ENCODE results near the gene CCDC18. TPM values are rescaled to one million over a fixed set of nuclear protein-coding genes. Genes with fewer than 3 reads are reported as not detected.
A peak's percentile ranks its signal among the peaks of the same experiment; 100 is the strongest.
"Not testable (repeated sequence)": the region's sequence is repeated elsewhere in the genome, so short reads cannot be mapped to it uniquely, and the experiment has no call there.

Gene CCDC18
- total RNA-seq, 2 donors from 2014 or later: 16.6 to 35.0 TPM

GRCh38 chr1:93194231-93194990, 13.9 kb downstream of the CCDC18 start:
- H3K4me3 Mint-ChIP-seq: no peak overlapping the region
- H3K36me3 Mint-ChIP-seq: peaks cover 25% of the 10 kb centered on the region
- H3K27ac Mint-ChIP-seq: no peak overlapping the region
- DNase-seq (ENCODE audit: low spot score) (no peak), ATAC-seq (no peak)
- H3K4me1 Mint-ChIP-seq (ENCODE audit: low read depth in 2 of 2): peaks cover 14 to 18% of the 10 kb centered on the region in 2 donors
- H3K9me3 Mint-ChIP-seq: no peaks in the 10 kb centered on the region
- no peaks in the 10 kb centered on the region for H3K27me3 Mint-ChIP-seq

- no peak overlapping the region for H3K4me3 Mint-ChIP-seq
- no peaks in the 10 kb centered on the region for H3K27me3 Mint-ChIP-seq
- no peaks in the 10 kb centered on the region for H3K9me3 Mint-ChIP-seq
- no peak overlapping the region for H3K27ac Mint-ChIP-seq
- peaks cover 7% of the 10 kb centered on the region in 2 donors for H3K4me1 Mint-ChIP-seq (ENCODE audit: low read depth in 2 of 2)
- peaks cover 25% of the 10 kb centered on the region for H3K36me3 Mint-ChIP-seq
- ATAC-seq (no peak), DNase-seq (ENCODE audit: low spot score) (no peak)
These were observed 16.1 kb downstream of the CCDC18 start for GRCh38 chr1:93196591-93196990.

- Mint-ChIP-seq H3K4me1 (ENCODE audit: low read depth in 2 of 2) (peaks cover 7% of the 10 kb centered on the region in 2 donors), H3K9me3 (no peaks in the 10 kb centered on the region), H3K27ac (no peak overlapping the region), H3K4me3 (no peak overlapping the region), H3K36me3 (peaks cover 25% of the 10 kb centered on the region), H3K27me3 (no peaks in the 10 kb centered on the region)
- no peak for DNase-seq (ENCODE audit: low spot score)
- peak in 1 of 2 donors; percentile 32 for ATAC-seq
These were observed 18.6 kb downstream of the CCDC18 start for GRCh38 chr1:93199150-93199549.

GRCh38 chr1:93200086-93200620, 19.6 kb downstream of the CCDC18 start:
- no peak overlapping the region for H3K4me3 Mint-ChIP-seq
- ATAC-seq: no peak
- H3K27ac Mint-ChIP-seq: no peak overlapping the region

GRCh38 chr1:93200714-93201113, 20.2 kb downstream of the CCDC18 start:
- no peak overlapping the region for H3K27ac Mint-ChIP-seq
- H3K4me3 Mint-ChIP-seq: no peak overlapping the region
- H3K36me3 Mint-ChIP-seq: peaks cover 22% of the 10 kb centered on the region
- no peaks in the 10 kb centered on the region for H3K27me3 Mint-ChIP-seq
- H3K9me3 Mint-ChIP-seq: no peaks in the 10 kb centered on the region
- no peak for ATAC-seq
- H3K4me1 Mint-ChIP-seq (ENCODE audit: low read depth in 2 of 2): peaks cover 0 to 1% of the 10 kb centered on the region in 2 donors
- DNase-seq (ENCODE audit: low spot score): no peak

More at GRCh38 chr1:93200086-93200620, 19.6 kb downstream of the CCDC18 start:
- Mint-ChIP-seq H3K9me3 (no peaks in the 10 kb centered on the region), H3K36me3 (peaks cover 25% of the 10 kb centered on the region), H3K27me3 (no peaks in the 10 kb centered on the region), H3K4me1 (ENCODE audit: low read depth in 2 of 2) (peaks cover 0 to 3% of the 10 kb centered on the region in 2 donors)
- DNase-seq (ENCODE audit: low spot score): no peak

GRCh38 chr1:93205892-93206566, 25.5 kb downstream of the CCDC18 start:
- peaks cover 9% of the 10 kb centered on the region for H3K36me3 Mint-ChIP-seq
- H3K27me3 Mint-ChIP-seq: no peaks in the 10 kb centered on the region
- no peaks in the 10 kb centered on the region for H3K4me1 Mint-ChIP-seq (ENCODE audit: low read depth in 2 of 2)
- no peaks in the 10 kb centered on the region for H3K9me3 Mint-ChIP-seq
- H3K27ac Mint-ChIP-seq: no peak overlapping the region
- DNase-seq (ENCODE audit: low spot score) (no peak), ATAC-seq (no peak)
- no peak overlapping the region for H3K4me3 Mint-ChIP-seq

- no peaks in the 10 kb centered on the region for H3K27me3 Mint-ChIP-seq
These were observed 26.0 kb downstream of the CCDC18 start for GRCh38 chr1:93206567-93206954.

GRCh38 chr1:93207211-93207610, 26.7 kb downstream of the CCDC18 start:
- Mint-ChIP-seq H3K9me3 (no peaks in the 10 kb centered on the region), H3K27me3 (no peaks in the 10 kb centered on the region), H3K27ac (no peak overlapping the region), H3K36me3 (peaks cover 9% of the 10 kb centered on the region), H3K4me1 (ENCODE audit: low read depth in 2 of 2) (no peaks in the 10 kb centered on the region), H3K4me3 (no peak overlapping the region)
- no peak for ATAC-seq
- no peak for DNase-seq (ENCODE audit: low spot score)

More at GRCh38 chr1:93206567-93206954, 26.0 kb downstream of the CCDC18 start:
- H3K4me3 Mint-ChIP-seq: no peak overlapping the region
- ATAC-seq: no peak
- DNase-seq (ENCODE audit: low spot score): no peak
- H3K4me1 Mint-ChIP-seq (ENCODE audit: low read depth in 2 of 2): no peaks in the 10 kb centered on the region
- no peak overlapping the region for H3K27ac Mint-ChIP-seq
- H3K36me3 Mint-ChIP-seq: peaks cover 9% of the 10 kb centered on the region
- H3K9me3 Mint-ChIP-seq: no peaks in the 10 kb centered on the region

GRCh38 chr1:93215322-93215721, 34.8 kb downstream of the CCDC18 start:
- no peaks in the 10 kb centered on the region for H3K27me3 Mint-ChIP-seq
- H3K4me1 Mint-ChIP-seq (ENCODE audit: low read depth in 2 of 2): peaks cover 14 to 16% of the 10 kb centered on the region in 2 donors
- no peak overlapping the region for H3K27ac Mint-ChIP-seq
- H3K9me3 Mint-ChIP-seq: no peaks in the 10 kb centered on the region
- ATAC-seq (no peak), DNase-seq (ENCODE audit: low spot score) (no peak)
- H3K4me3 Mint-ChIP-seq: no peak overlapping the region
- peaks cover 14% of the 10 kb centered on the region for H3K36me3 Mint-ChIP-seq

- H3K36me3 Mint-ChIP-seq: peaks cover 25% of the 10 kb centered on the region
- ATAC-seq (peak in 1 of 2 donors; percentile 40), DNase-seq (ENCODE audit: low spot score) (no peak)
- peaks cover 14 to 16% of the 10 kb centered on the region in 2 donors for H3K4me1 Mint-ChIP-seq (ENCODE audit: low read depth in 2 of 2)
- no peaks in the 10 kb centered on the region for H3K27me3 Mint-ChIP-seq
- H3K27ac Mint-ChIP-seq: peak overlapping the region in 1 of 2 donors; percentile 43
- no peaks in the 10 kb centered on the region for H3K9me3 Mint-ChIP-seq
- H3K4me3 Mint-ChIP-seq: peak overlapping the region; percentile 45
These were observed 38.9 kb downstream of the CCDC18 start for GRCh38 chr1:93219443-93219842.

GRCh38 chr1:93220716-93221115, 40.2 kb downstream of the CCDC18 start:
- ATAC-seq; H3K9me3 Mint-ChIP-seq; H3K4me3 Mint-ChIP-seq; H3K27me3 Mint-ChIP-seq; DNase-seq (ENCODE audit: low spot score); H3K27ac Mint-ChIP-seq: not testable (repeated sequence)
- Mint-ChIP-seq H3K36me3 (peaks cover 25% of the 10 kb centered on the region), H3K4me1 (ENCODE audit: low read depth in 2 of 2) (peaks cover 14 to 16% of the 10 kb centered on the region in 2 donors)

GRCh38 chr1:93221913-93222312, 41.4 kb downstream of the CCDC18 start:
- Mint-ChIP-seq H3K27me3 (no peaks in the 10 kb centered on the region), H3K27ac (no peak overlapping the region), H3K36me3 (peaks cover 29% of the 10 kb centered on the region), H3K9me3 (no peaks in the 10 kb centered on the region), H3K4me3 (no peak overlapping the region), H3K4me1 (ENCODE audit: low read depth in 2 of 2) (peaks cover 14 to 16% of the 10 kb centered on the region in 2 donors)
- no peak for DNase-seq (ENCODE audit: low spot score)
- ATAC-seq: no peak

GRCh38 chr1:93223023-93223675, 42.6 kb downstream of the CCDC18 start:
- H3K27ac Mint-ChIP-seq: no peak overlapping the region
- peaks cover 14 to 16% of the 10 kb centered on the region in 2 donors for H3K4me1 Mint-ChIP-seq (ENCODE audit: low read depth in 2 of 2)
- no peaks in the 10 kb centered on the region for H3K9me3 Mint-ChIP-seq
- peaks cover 32% of the 10 kb centered on the region for H3K36me3 Mint-ChIP-seq
- H3K4me3 Mint-ChIP-seq: no peak overlapping the region
- ATAC-seq: no peak
- no peak for DNase-seq (ENCODE audit: low spot score)
- H3K27me3 Mint-ChIP-seq: no peaks in the 10 kb centered on the region

- Mint-ChIP-seq H3K36me3 (peaks cover 39% of the 10 kb centered on the region), H3K27me3 (no peaks in the 10 kb centered on the region), H3K27ac (no peak overlapping the region), H3K9me3 (no peaks in the 10 kb centered on the region), H3K4me3 (no peak overlapping the region), H3K4me1 (ENCODE audit: low read depth in 2 of 2) (no peaks in the 10 kb centered on the region)
- no peak for DNase-seq (ENCODE audit: low spot score)
- no peak for ATAC-seq
These were observed 54.7 kb downstream of the CCDC18 start for GRCh38 chr1:93235261-93235660.

Measured in natural killer cell treated with Interleukin-12 subunit alpha and Interleukin-12 subunit beta and Interleukin-15 and Interleukin-18, amount 100 ng/mL, for 72 hours (primary cell).